GM23248 (cell line): ENCODE results near the gene PDE6G.

Experiments used
- EZH2 ChIP-seq: fragments of 200-600 bp; sonication (generic); IDR thresholded peaks from 2 replicates; pipeline ENCODE4 v1.6.1; 2018; ENCODE audit warnings: antibody characterized with exemption, mild to moderate bottlenecking; ENCODE audit not compliant: insufficient read depth, poor library complexity, severe bottlenecking
- EZH2phosphoT487 ChIP-seq: fragments of 200-600 bp; sonication (generic); IDR thresholded peaks from 2 replicates; pipeline ENCODE4 v1.6.1; 2018; ENCODE audit warnings: antibody characterized with exemption, moderate library complexity, mild to moderate bottlenecking, low read depth; ENCODE audit not compliant: insufficient read depth

DNA sequence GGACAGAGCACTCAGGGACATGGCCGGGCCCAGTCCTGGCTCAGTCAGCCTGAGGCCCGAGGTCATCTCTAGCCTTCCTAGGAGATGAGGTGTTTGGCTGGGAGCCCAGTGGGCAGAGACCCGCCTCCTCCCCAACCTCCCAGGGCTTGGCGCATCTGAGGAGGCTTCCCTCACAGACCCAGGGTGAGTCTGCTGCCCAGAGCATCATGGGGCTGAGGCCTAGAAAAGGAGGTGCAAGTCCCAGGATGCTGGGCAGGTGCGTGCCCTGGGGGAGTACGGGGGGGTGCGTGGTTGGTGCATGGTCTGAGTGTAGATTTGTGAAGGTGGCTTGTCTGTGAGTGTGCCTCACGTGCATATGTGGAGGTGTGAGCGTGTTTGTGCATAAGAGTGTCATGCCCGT lies 4.7 kb downstream of the PDE6G start:
- TF ChIP-seq EZH2 = no peak
- TF ChIP-seq EZH2phosphoT487 = no peak
